ENCODE measurements around the gene TNNI2.

The TNNI2 gene

GRCh38 chr11:1834779-1835670 is 3.8 kb upstream of the TNNI2 start, which contains the start of gene SYT8:
SYT8 (plus strand) TSS chr11:1834990; CDS start chr11:1835106, 116 bp downstream.
- no peak for DNase-seq

GRCh38 chr11:1835671-1836010 is 3.1 kb upstream of the TNNI2 start:
- DNase-seq = no peak

- DNase-seq = no peak
Measured at GRCh38 chr11:1836011-1836945, 2.5 kb upstream of the TNNI2 start.

GRCh38 chr11:1837171-1838076 is 1.4 kb upstream of the TNNI2 start:
- DNase-seq = peak; percentile 7

- DNase-seq = no peak
Measured at GRCh38 chr11:1838077-1838425, 730 bp upstream of the TNNI2 start.

GRCh38 chr11:1839204-1839923 is 583 bp downstream of the TNNI2 start:
- no peak for DNase-seq

- peak; percentile 18 for DNase-seq
Measured at GRCh38 chr11:1839924-1840779, 1.4 kb downstream of the TNNI2 start.

- DNase-seq = no peak
Measured at GRCh38 chr11:1840780-1841480, 2.1 kb downstream of the TNNI2 start.

GRCh38 chr11:1841511-1842148 is 2.8 kb downstream of the TNNI2 start:
- DNase-seq = no peak

- no peak for DNase-seq
Measured at GRCh38 chr11:1842149-1843097, 3.6 kb downstream of the TNNI2 start.

GRCh38 chr11:1843098-1843473 is 4.3 kb downstream of the TNNI2 start:
- DNase-seq = no peak

- DNase-seq = no peak
Measured at GRCh38 chr11:1843796-1844195, 5.0 kb downstream of the TNNI2 start.

- DNase-seq = no peak
Measured at GRCh38 chr11:1844221-1845094, 5.7 kb downstream of the TNNI2 start.

GRCh38 chr11:1845095-1845429 is 6.3 kb downstream of the TNNI2 start:
- DNase-seq = no peak

- DNase-seq = no peak
Measured at GRCh38 chr11:1845561-1846452, 7.0 kb downstream of the TNNI2 start.

GRCh38 chr11:1846453-1846932 is 7.7 kb downstream of the TNNI2 start:
- no peak for DNase-seq
